HepG2 (cell line): Measurements from ENCODE around the gene CORO7. TPM values are rescaled to one million over a fixed set of nuclear protein-coding genes. Genes with fewer than 3 reads are reported as not detected.

Experiments
- ARHGAP35 ChIP-seq: sonication (generic); formaldehyde crosslinking; IDR thresholded peaks from 2 replicates; pipeline ENCODE4 v1.9.0; 2022; ENCODE audit warnings: mild to moderate bottlenecking, inconsistent platforms, moderate library complexity, missing genetic modification reagents, borderline replicate concordance
- ARID3A ChIP-seq: IDR thresholded peaks from 2 replicates; pipeline ENCODE4 v1.6.1; 2012; ENCODE audit warnings: low read depth, low read length, improper control_type of control experiment
- ATF5 ChIP-seq: sonication (generic); formaldehyde crosslinking; IDR thresholded peaks from 2 replicates; pipeline ENCODE4 v1.4.0; 2020; ENCODE audit warnings: mild to moderate bottlenecking, low read depth, missing genetic modification reagents
- CBX5 ChIP-seq: sonication (generic); formaldehyde crosslinking; IDR thresholded peaks from 2 replicates; pipeline ENCODE4 v1.4.0; 2020; ENCODE audit warnings: missing genetic modification reagents, borderline replicate concordance
- FOXM1 ChIP-seq: sonication (generic); formaldehyde crosslinking; IDR thresholded peaks from 2 replicates; pipeline ENCODE4 v1.5.0; 2020; ENCODE audit warnings: missing genetic modification reagents
- HOXA7 ChIP-seq: sonication (generic); formaldehyde crosslinking; IDR thresholded peaks from 2 replicates; pipeline ENCODE4 v1.8.1; 2022; ENCODE audit warnings: mild to moderate bottlenecking, missing genetic modification reagents, moderate library complexity
- ISL2 ChIP-seq: sonication (generic); formaldehyde crosslinking; IDR thresholded peaks from 2 replicates; pipeline ENCODE4 v1.5.0; 2020; ENCODE audit warnings: missing genetic modification reagents
- JUND ChIP-seq: sonication (generic); formaldehyde crosslinking; IDR thresholded peaks from 2 replicates; pipeline ENCODE4 v1.8.0; 2022; ENCODE audit warnings: mild to moderate bottlenecking, missing genetic modification reagents
- MAZ ChIP-seq, 2 experiments: sonication (generic) in 1 of 2; formaldehyde crosslinking in 1 of 2; IDR thresholded peaks; 2 replicates each; pipeline versions ENCODE4 v1.5.0 to v1.6.1; 2012 to 2020; ENCODE audit warnings: low read depth in 2 of 2, mild to moderate bottlenecking in 2 of 2, borderline replicate concordance in 1 of 2, improper control_type of control experiment in 1 of 2, low read length in 1 of 2, missing genetic modification reagents in 1 of 2, moderate library complexity in 1 of 2
- RNF219 ChIP-seq: sonication (generic); formaldehyde crosslinking; IDR thresholded peaks from 2 replicates; pipeline ENCODE4 v1.5.0; 2020; ENCODE audit warnings: mild to moderate bottlenecking, missing genetic modification reagents
- STAT5B ChIP-seq: sonication (generic); formaldehyde crosslinking; IDR thresholded peaks from 2 replicates; pipeline ENCODE4 v1.4.0; 2020; ENCODE audit warnings: missing genetic modification reagents
- TAF15 ChIP-seq: fragments of 200-400 bp; formaldehyde crosslinking; IDR thresholded peaks from one replicate; pipeline ENCODE4 v1.6.1; 2018; ENCODE audit warnings: mild to moderate bottlenecking, low read depth, low read length; ENCODE audit not compliant: poor library complexity, severe bottlenecking
- ZBTB7A ChIP-seq: sonication (generic); formaldehyde crosslinking; IDR thresholded peaks from 2 replicates; pipeline ENCODE4 v1.8.0; 2022; ENCODE audit warnings: mild to moderate bottlenecking, missing genetic modification reagents
- ZFX ChIP-seq: sonication (generic); formaldehyde crosslinking; IDR thresholded peaks from 2 replicates; pipeline ENCODE4 v1.4.0; 2020; ENCODE audit warnings: mild to moderate bottlenecking, low read depth, missing genetic modification reagents, moderate library complexity
- ZNF18 ChIP-seq: sonication (generic); formaldehyde crosslinking; IDR thresholded peaks from 2 replicates; pipeline ENCODE4 v1.8.0; 2022; ENCODE audit warnings: mild to moderate bottlenecking, missing genetic modification reagents; ENCODE audit not compliant: insufficient replicate concordance
- ZNF251 ChIP-seq: sonication (generic); formaldehyde crosslinking; IDR thresholded peaks from 2 replicates; pipeline ENCODE4 v1.9.0; 2021; ENCODE audit warnings: mild to moderate bottlenecking, missing genetic modification reagents
- ZNF292 ChIP-seq: sonication (generic); formaldehyde crosslinking; IDR thresholded peaks from 2 replicates; pipeline ENCODE4 v1.8.1; 2022; ENCODE audit warnings: mild to moderate bottlenecking, low read depth, missing genetic modification reagents, borderline replicate concordance
- ZNF660 ChIP-seq: sonication (generic); formaldehyde crosslinking; IDR thresholded peaks from 2 replicates; pipeline ENCODE4 v1.5.1; 2020; ENCODE audit warnings: mild to moderate bottlenecking, low read depth, missing genetic modification reagents, borderline replicate concordance
- ZNF720 ChIP-seq: sonication (generic); formaldehyde crosslinking; IDR thresholded peaks from 2 replicates; pipeline ENCODE4 v1.4.0; 2020; ENCODE audit warnings: missing genetic modification reagents
- ZNF747 ChIP-seq: sonication (generic); formaldehyde crosslinking; IDR thresholded peaks from 2 replicates; pipeline ENCODE4 v1.8.1; 2023; ENCODE audit warnings: missing genetic modification reagents, mild to moderate bottlenecking, borderline replicate concordance
- ZNF768 ChIP-seq: sonication (generic); formaldehyde crosslinking; IDR thresholded peaks from 2 replicates; pipeline ENCODE4 v1.4.0; 2020; ENCODE audit warnings: missing genetic modification reagents
- ZSCAN22 ChIP-seq: sonication (generic); formaldehyde crosslinking; IDR thresholded peaks from 2 replicates; pipeline ENCODE4 v1.4.0; 2020; ENCODE audit warnings: mild to moderate bottlenecking, missing genetic modification reagents
- polyA plus RNA-seq, 8 experiments: library from polyadenylated mRNA; depleted of rRNA in 3 of 8; stranded (reverse) in 7 of 8; unstranded in 1 of 8; fragments of >200 nt; fragmentation: Illumina TruSeq in 4 of 8; extraction: Trizol in 4 of 8; gene quantifications; 2 replicates each; pipeline versions ENCODE4 v1.2.1 to v1.2.3, GENCODE V29; 2011 to 2016; ENCODE audit warnings: low read depth in 4 of 8, missing spikeins in 1 of 8, mixed read lengths in 1 of 8; ENCODE audit not compliant: insufficient read depth in 1 of 8
- total RNA-seq, 5 experiments: library from RNA; depleted of rRNA; stranded (reverse); fragments of >200 nt; fragmentation: Illumina TruSeq; extraction: Trizol; gene quantifications; 2 replicates each; pipeline ENCODE4 v1.2.3, GENCODE V29; 2016; ENCODE audit warnings: low read depth in 1 of 5

The CORO7 gene
- total and polyA plus RNA-seq, 2 of the 13 experiments (the other 11 are each of a cell fraction or from before 2014, with no cell fraction given): 9.9 to 14.3 TPM

GRCh38 chr16:4461250-4462085 is 45.1 kb upstream of the CORO7 start (continued):
- TF ChIP-seq STAT5B (no peak), HOXA7 (CRISPR knock-in tag) (no peak), ATF5 (CRISPR knock-in tag) (no peak), ZFX (CRISPR knock-in tag) (peak; percentile 80), JUND (no peak), ZNF660 (no peak), ZSCAN22 (no peak), ARID3A (0 out of 2 replicates have a peak, but pooled peaks have one; percentile 62), ARHGAP35 (CRISPR knock-in tag) (no peak; the same call in 1 of the 2 replicates), TAF15 (no peak), ZNF18 (peak; percentile 98), CBX5 (CRISPR knock-in tag) (peak; percentile 75; the same call in 1 of the 2 replicates), ZNF768 (CRISPR knock-in tag) (peak; percentile 56; the same call in 1 of the 2 replicates), ZNF747 (peak; percentile 68; the same call in 1 of the 2 replicates), ISL2 (CRISPR knock-in tag) (peak; percentile 31; the same call in 1 of the 2 replicates), ZBTB7A (CRISPR knock-in tag) (peak; percentile 88), ZNF720 (CRISPR knock-in tag) (no peak), FOXM1 (no peak), ZNF292 (CRISPR knock-in tag) (no peak), RNF219 (no peak), ZNF251 (CRISPR knock-in tag) (no peak), MAZ (IDR thresholded peaks at IDR 0.05; ENCODE audit: borderline replicate concordance, low read depth, low read length) (peak; percentile 29; the same call in 1 of the 2 replicates), MAZ (CRISPR knock-in tag; IDR thresholded peaks at IDR 0.05; ENCODE audit: low read depth) (peak; percentile 32; the same call in 1 of the 2 replicates)
